Mesodermal cell (in vitro differentiated cells): ENCODE results near the gene SHISA9.

ENCODE experiments used
- H3K27ac ChIP-seq: 2 replicates; pipeline ENCODE4 v1.7.0; 2013; ENCODE audit warnings: mild to moderate bottlenecking, low read depth, low read length, moderate library complexity; ENCODE audit not compliant: severe bottlenecking
- H3K36me3 ChIP-seq: 2 replicates; pipeline ENCODE4 v1.7.1; 2013; ENCODE audit warnings: mild to moderate bottlenecking, low read length, moderate library complexity; ENCODE audit not compliant: control insufficient read depth, insufficient read depth
- H3K4me1 ChIP-seq: one replicate; pipeline ENCODE4 v1.7.1; 2013; ENCODE audit warnings: mild to moderate bottlenecking, low read length; ENCODE audit not compliant: insufficient read depth, control insufficient read depth, poor library complexity, severe bottlenecking
- H3K4me3 ChIP-seq: 2 replicates; pipeline ENCODE4 v1.7.0; 2013; ENCODE audit warnings: low read length, control low read depth, mild to moderate bottlenecking; ENCODE audit not compliant: insufficient read depth, poor library complexity, severe bottlenecking; ENCODE audit errors: extremely low read depth
- H3K9me3 ChIP-seq: 2 replicates; pipeline ENCODE4 v1.7.1; 2013; ENCODE audit warnings: mild to moderate bottlenecking, low read length, moderate library complexity; ENCODE audit not compliant: control insufficient read depth
- WGBS, 2 experiments: methylation state at CpG; one replicate each; pipeline ENCODE4 v1.1.5; 2013; ENCODE audit warnings: missing lambda C conversion rate in 2 of 2; ENCODE audit not compliant: insufficient coverage in 2 of 2; 5-methylcytosine and 5-hydroxymethylcytosine counted together

Gene SHISA9

DNA sequence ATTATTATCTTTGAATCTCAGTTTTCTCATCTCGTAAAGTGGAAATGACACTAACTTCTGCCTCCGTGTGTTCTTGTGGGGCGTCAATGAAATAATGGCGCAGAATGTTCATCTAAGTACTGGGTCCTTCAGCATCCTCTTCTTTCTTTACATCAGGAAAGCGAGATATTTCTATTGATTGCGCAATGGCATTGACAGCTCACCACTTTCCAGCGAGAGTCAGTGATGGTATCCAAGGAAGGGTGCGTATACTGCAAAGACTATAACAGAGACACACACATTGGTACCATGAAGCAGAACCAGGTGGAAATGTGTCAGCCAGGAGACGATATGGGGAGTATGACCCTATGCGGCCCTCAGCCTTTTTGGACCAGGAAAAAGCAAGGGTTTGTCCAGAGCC is 162.1 kb downstream of the SHISA9 start:
- H3K4me1 ChIP-seq = peaks cover 5% of the 10 kb centered on the region
- no peak overlapping the region for H3K27ac ChIP-seq
- H3K36me3 ChIP-seq = no peaks in the 10 kb centered on the region
- WGBS, 2 experiments = 94 to 96% methylated on average over 8 to 9 of the region's 10 CpGs
- no peak overlapping the region for H3K4me3 ChIP-seq
- no peaks in the 10 kb centered on the region for H3K9me3 ChIP-seq

DNA sequence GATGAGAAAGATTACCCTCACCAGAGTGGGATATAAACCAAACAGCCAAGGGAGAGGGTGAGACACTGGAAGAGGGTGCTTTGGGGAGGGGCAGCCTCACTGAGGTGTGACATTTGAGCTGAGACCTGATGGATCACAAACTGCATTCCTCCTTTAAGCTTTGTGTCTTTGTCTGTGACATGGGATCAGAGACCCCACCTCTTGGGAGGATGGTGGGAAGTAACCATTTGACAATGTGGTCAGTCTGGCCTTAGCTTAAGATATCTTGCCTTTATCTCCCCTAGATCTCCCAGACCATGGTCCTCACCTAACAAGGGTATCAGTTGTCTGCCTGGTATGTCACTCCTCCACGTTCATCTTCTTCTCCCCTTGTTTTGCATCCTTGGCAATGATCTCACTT is 163.4 kb downstream of the SHISA9 start:
- Histone ChIP-seq H3K27ac (no peak overlapping the region), H3K36me3 (no peaks in the 10 kb centered on the region), H3K4me3 (no peak overlapping the region), H3K9me3 (no peaks in the 10 kb centered on the region), H3K4me1 (peaks cover 5% of the 10 kb centered on the region)
- 30 to 38% methylated on average over 1 of the region's 1 CpG for WGBS, 2 experiments

GRCh38 chr16:13067648-13068047 is 166.2 kb downstream of the SHISA9 start:
- 93 to 95% methylated on average over 4 to 6 of the region's 7 CpGs for WGBS, 2 experiments
- Histone ChIP-seq H3K27ac (no peak overlapping the region), H3K36me3 (no peaks in the 10 kb centered on the region), H3K9me3 (no peaks in the 10 kb centered on the region), H3K4me3 (no peak overlapping the region), H3K4me1 (peaks cover under 1% of the 10 kb centered on the region)

DNA sequence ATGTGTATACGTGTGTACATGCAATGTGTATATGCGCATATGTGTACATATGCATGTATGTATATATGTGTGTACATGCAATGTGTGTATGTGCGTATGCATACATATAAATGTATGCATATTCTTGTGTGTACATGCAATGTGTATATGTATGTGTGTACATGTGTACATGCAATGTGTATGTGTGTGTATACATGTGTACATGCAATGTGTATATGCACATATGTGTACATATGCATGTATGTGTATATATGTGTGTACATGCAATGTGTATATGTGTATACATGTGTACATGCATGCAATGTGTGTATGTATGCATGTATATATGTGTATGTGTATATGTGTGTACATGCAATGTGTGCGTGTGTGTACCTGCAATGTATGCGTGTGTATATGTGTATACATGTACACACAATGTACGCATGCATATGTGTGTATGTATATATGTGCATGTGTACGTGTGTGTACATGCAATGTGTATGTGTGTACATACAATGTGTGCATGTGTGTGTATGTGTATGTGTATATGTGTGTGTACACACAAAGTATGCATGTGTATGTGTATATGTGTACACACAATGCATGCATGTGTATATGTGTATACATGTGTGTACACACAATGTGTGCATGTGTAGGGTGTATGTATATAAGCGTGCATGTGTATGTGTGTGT is 167.7 kb downstream of the SHISA9 start:
- H3K9me3 ChIP-seq = no peaks in the 10 kb centered on the region
- H3K4me3 ChIP-seq = no peak overlapping the region
- H3K4me1 ChIP-seq = no peaks in the 10 kb centered on the region
- 94 to 96% methylated on average over 8 of the region's 8 CpGs for WGBS, 2 experiments
- no peak overlapping the region for H3K27ac ChIP-seq
- H3K36me3 ChIP-seq = no peaks in the 10 kb centered on the region

DNA sequence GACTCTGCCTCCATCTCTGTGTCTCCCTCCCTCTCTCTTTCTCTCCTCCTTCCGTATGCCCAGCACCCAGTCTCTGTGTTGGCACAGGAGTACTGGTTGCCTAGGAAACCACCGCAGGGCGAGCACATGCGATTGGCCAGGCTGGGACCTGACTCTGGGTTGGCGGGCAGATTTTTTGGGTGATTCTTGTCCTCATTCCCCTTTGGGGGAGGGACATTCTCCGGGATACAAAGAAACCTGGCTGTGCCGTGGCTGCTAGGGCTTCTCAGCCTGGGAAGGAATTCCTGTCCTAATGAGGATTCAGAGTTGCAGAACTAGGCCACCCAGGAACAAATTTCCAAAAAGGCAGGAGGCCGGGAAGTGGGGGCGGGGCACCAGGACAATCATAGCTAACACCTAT is 168.9 kb downstream of the SHISA9 start:
- H3K9me3 ChIP-seq = no peaks in the 10 kb centered on the region
- no peak overlapping the region for H3K27ac ChIP-seq
- H3K36me3 ChIP-seq = no peaks in the 10 kb centered on the region
- 22 to 23% methylated on average over 5 to 8 of the region's 9 CpGs for WGBS, 2 experiments
- H3K4me1 ChIP-seq = no peaks in the 10 kb centered on the region
- H3K4me3 ChIP-seq = no peak overlapping the region

GRCh38 chr16:13076878-13077277 is 175.5 kb downstream of the SHISA9 start:
- Histone ChIP-seq H3K36me3 (no peaks in the 10 kb centered on the region), H3K27ac (no peak overlapping the region), H3K4me3 (no peak overlapping the region), H3K4me1 (no peaks in the 10 kb centered on the region), H3K9me3 (no peaks in the 10 kb centered on the region)
- WGBS, 2 experiments = 91 to 93% methylated on average over 6 of the region's 6 CpGs

GRCh38 chr16:13077816-13078215 is 176.4 kb downstream of the SHISA9 start:
- no peaks in the 10 kb centered on the region for H3K9me3 ChIP-seq
- H3K4me3 ChIP-seq = no peak overlapping the region
- no peak overlapping the region for H3K27ac ChIP-seq
- no peaks in the 10 kb centered on the region for H3K4me1 ChIP-seq
- no peaks in the 10 kb centered on the region for H3K36me3 ChIP-seq
- no CpG with 5 or more reads among the region's 1 CpG for WGBS, 2 experiments

DNA sequence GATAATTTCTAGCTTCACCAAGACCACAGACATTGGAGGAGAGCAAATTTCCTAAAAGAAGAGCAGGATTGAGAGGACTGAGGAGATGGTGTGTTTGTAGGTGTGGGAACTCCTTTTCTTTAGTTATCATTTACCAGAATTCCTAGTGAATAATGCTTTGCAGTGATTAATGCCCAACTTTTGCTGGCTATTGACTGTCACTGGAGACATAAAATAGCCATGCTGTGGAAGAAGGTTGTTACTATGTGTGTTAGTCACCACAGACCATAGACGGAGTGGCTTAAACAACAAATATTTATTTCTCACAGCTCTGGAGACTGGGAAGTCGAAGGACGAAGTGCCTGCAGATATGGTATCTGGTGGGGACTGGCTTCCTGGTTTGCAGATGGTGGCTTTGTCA is 179.1 kb downstream of the SHISA9 start:
- no peaks in the 10 kb centered on the region for H3K36me3 ChIP-seq
- no CpG with 5 or more reads among the region's 3 CpGs for WGBS, 2 experiments
- no peak overlapping the region for H3K27ac ChIP-seq
- no peaks in the 10 kb centered on the region for H3K4me1 ChIP-seq
- H3K4me3 ChIP-seq = no peak overlapping the region
- no peaks in the 10 kb centered on the region for H3K9me3 ChIP-seq

DNA sequence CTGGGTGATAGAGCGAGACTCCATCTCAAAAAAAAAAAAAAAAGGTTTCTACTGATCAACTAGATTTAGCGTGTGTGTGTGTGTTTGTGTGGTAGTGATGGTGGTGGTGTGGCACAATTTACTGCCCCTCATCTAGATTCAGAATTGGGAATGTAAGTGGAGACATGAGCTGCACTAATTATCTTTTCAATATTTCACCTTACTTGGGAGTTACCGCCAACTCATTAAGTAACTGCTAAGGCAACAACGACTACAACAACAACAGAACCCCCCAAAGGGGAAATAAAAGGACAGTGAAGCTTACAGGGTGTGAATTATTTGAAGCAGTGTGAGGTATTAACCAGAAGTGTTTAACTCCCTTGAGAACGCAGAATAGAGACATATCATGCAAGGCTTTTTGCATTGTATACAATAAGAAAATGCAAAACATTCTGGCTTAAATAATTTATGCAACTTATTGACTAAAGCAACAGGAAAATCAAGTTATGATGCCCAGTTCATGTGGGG is 180.5 kb downstream of the SHISA9 start:
- Histone ChIP-seq H3K36me3 (no peaks in the 10 kb centered on the region), H3K4me3 (no peak overlapping the region)
- no CpG with 5 or more reads among the region's 5 CpGs for WGBS, 2 experiments

GRCh38 chr16:13083681-13084080 is 182.3 kb downstream of the SHISA9 start:
- WGBS, 2 experiments = 46 to 67% methylated on average over 2 to 5 of the region's 5 CpGs
- Histone ChIP-seq H3K27ac (no peak overlapping the region), H3K4me3 (no peak overlapping the region), H3K36me3 (no peaks in the 10 kb centered on the region), H3K9me3 (no peaks in the 10 kb centered on the region), H3K4me1 (no peaks in the 10 kb centered on the region)

More for the DNA sequence above, 180.5 kb downstream of the SHISA9 start:
- Histone ChIP-seq H3K27ac (no peak overlapping the region), H3K4me1 (no peaks in the 10 kb centered on the region), H3K9me3 (no peaks in the 10 kb centered on the region)

DNA sequence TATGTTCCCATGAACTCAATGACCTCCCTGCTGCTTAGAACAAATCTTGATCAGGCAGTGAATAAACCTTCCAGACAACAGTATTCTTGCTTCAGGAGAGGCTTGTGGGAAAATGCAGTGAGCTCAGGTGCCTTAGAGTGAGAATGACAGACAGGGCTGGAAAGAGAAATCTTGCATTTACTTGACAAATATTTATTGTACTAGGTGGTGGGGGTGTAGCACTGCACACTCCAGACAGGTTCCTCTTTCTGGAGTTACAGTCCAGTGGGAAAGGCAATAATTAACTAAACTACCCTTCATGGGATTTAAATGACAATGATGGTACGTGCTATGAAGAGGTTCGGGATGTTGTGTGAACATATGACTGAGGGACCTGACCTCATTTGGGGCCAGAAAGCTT is 182.9 kb downstream of the SHISA9 start:
- Histone ChIP-seq H3K4me3 (no peak overlapping the region), H3K4me1 (no peaks in the 10 kb centered on the region), H3K9me3 (no peaks in the 10 kb centered on the region), H3K36me3 (no peaks in the 10 kb centered on the region), H3K27ac (no peak overlapping the region)
- no CpG with 5 or more reads among the region's 2 CpGs for WGBS, 2 experiments
